ENCODE measurements around the gene KANK4. TPM values are rescaled to one million over a fixed set of nuclear protein-coding genes. Genes with fewer than 3 reads are reported as not detected.

Gene KANK4
- polyA plus RNA-seq, 2 of the 4 experiments (the other 2 are of a cell fraction), result 0.66 to 0.81 TPM

DNA sequence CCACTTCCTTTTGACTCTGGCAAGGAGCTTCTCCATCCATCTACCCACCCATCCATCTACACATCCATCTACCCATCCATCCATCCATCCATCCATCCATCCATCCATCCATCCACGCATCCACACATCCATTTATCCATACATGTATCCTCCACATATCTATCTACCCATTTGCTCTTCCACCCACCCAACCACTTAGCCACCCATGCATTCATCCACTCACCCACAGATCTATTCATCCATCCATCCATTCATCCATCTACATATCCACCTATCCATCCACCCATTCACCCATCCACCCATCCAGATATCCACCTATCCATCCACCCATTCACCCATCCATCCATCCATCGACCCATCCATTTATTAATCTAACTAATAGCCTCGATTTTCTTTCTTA is 23.0 kb upstream of the KANK4 start:
- no peak overlapping the region for H3K4me3 ChIP-seq
- POLR2A ChIA-PET, result no interaction called here
- no peaks in the 10 kb centered on the region for H3K4me1 ChIP-seq
- no peak for TF ChIP-seq HOXB13 (CRISPR knock-in tag; IDR thresholded peaks at IDR 0.05; ENCODE audit: low read depth)
- no peak for TF ChIP-seq SREBF2 (IDR thresholded peaks at IDR 0.05)
- TF ChIP-seq HDAC2 (IDR thresholded peaks at IDR 0.05), result no peak
- TF ChIP-seq PHF8 (IDR thresholded peaks at IDR 0.05; ENCODE audit: borderline replicate concordance, low read depth), result no peak
- no peak for TF ChIP-seq EHMT2 (IDR thresholded peaks at IDR 0.05; ENCODE audit: low read depth)
- TF ChIP-seq ZC3H11A (IDR thresholded peaks at IDR 0.05), result no peak
- TF ChIP-seq, protein P1, sequence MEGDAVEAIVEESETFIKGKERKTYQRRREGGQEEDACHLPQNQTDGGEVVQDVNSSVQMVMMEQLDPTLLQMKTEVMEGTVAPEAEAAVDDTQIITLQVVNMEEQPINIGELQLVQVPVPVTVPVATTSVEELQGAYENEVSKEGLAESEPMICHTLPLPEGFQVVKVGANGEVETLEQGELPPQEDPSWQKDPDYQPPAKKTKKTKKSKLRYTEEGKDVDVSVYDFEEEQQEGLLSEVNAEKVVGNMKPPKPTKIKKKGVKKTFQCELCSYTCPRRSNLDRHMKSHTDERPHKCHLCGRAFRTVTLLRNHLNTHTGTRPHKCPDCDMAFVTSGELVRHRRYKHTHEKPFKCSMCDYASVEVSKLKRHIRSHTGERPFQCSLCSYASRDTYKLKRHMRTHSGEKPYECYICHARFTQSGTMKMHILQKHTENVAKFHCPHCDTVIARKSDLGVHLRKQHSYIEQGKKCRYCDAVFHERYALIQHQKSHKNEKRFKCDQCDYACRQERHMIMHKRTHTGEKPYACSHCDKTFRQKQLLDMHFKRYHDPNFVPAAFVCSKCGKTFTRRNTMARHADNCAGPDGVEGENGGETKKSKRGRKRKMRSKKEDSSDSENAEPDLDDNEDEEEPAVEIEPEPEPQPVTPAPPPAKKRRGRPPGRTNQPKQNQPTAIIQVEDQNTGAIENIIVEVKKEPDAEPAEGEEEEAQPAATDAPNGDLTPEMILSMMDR (IDR thresholded peaks at IDR 0.05), result no peak
- no peak for TF ChIP-seq FOSB (CRISPR knock-in tag; IDR thresholded peaks at IDR 0.05)
- no peak for TF ChIP-seq HOXA7 (CRISPR knock-in tag; IDR thresholded peaks at IDR 0.05)
- TF ChIP-seq, protein P2, sequence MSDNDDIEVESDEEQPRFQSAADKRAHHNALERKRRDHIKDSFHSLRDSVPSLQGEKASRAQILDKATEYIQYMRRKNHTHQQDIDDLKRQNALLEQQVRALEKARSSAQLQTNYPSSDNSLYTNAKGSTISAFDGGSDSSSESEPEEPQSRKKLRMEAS (IDR thresholded peaks at IDR 0.05), result no peak
- no peak for TF ChIP-seq MYC (IDR thresholded peaks at IDR 0.05; ENCODE audit: borderline replicate concordance, low read length)
- no peak for TF ChIP-seq CBX2 (IDR thresholded peaks at IDR 0.05; ENCODE audit: borderline replicate concordance, low read depth)
- no peak for TF ChIP-seq RAD21 (conservative IDR thresholded peaks at IDR 0.05 in 1 of 2, IDR thresholded peaks at IDR 0.05 in 1 of 2)
- ATAC-seq (no peak), DNase-seq (ENCODE audit: low read depth in 1 of 2, low spot score in 1 of 2) (no peak), FAIRE-seq (no peak)
- H3K27ac ChIP-seq, result no peak overlapping the region
- WGBS (ENCODE audit: missing lambda C conversion rate), result 28% methylated on average over 3 of the region's 3 CpGs
- no peaks in the 10 kb centered on the region for H3K9me3 ChIP-seq
- CTCF ChIA-PET, result no interaction called here
- H3K4me2 ChIP-seq, result no peak overlapping the region

DNA sequence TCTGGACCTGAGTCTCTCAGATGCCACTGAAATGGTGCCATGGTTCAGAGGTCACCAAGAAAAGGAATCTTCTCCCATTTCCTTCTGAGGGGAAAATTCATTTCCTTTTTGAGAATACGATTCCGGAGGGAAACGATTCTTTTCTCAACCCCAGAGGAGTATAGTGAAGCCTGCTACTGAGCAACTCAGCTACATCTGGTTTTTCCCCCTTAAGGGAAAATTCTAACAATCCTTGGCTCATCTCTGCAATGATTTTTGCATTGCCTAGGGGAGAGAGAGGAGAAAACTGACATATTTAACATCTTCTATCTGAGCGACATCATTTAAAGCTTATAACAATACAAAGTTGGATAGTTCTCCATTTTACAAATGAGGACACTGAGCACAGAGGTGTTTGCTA is 22.4 kb upstream of the KANK4 start:
- POLR2A ChIA-PET, result no interaction called here
- no peaks in the 10 kb centered on the region for H3K9me3 ChIP-seq
- H3K4me1 ChIP-seq, result no peaks in the 10 kb centered on the region
- no peak overlapping the region for H3K4me2 ChIP-seq
- DNase-seq (ENCODE audit: low read depth in 1 of 2, low spot score in 1 of 2), result no peak
- WGBS (ENCODE audit: missing lambda C conversion rate), result 61% methylated on average over 4 of the region's 4 CpGs
- TF ChIP-seq TFCP2L1 (CRISPR knock-in tag; IDR thresholded peaks at IDR 0.05), result no peak
- no peak for ATAC-seq
- CTCF ChIA-PET, result no interaction called here
- no peak overlapping the region for H3K27ac ChIP-seq
- no peak overlapping the region for H3K4me3 ChIP-seq
- no peak for FAIRE-seq

DNA sequence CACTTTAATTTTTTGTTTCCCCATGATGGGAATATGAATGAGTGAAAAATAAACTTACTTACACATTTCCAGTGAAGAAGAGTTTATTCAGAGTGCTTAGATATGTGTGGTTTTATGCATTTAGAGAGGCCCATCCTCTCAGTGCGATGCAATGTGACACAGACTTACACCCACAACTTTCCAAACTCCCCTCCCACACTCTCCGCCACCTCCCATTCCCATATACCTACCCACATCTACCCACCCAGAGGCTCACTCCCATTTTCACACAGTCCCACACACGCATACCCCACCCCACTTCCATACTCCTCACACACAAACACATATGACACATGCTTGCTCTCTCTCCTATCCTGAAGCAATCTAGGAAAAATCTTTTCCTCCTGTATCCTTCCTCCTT is 21.9 kb upstream of the KANK4 start:
- Histone ChIP-seq H3K9me3 (no peaks in the 10 kb centered on the region), H3K4me2 (no peak overlapping the region), H3K4me1 (no peaks in the 10 kb centered on the region), H3K27ac (no peak overlapping the region), H3K4me3 (no peak overlapping the region)
- ChIA-PET POLR2A (no interaction called here), CTCF (no interaction called here)
- ATAC-seq (no peak), DNase-seq (ENCODE audit: low read depth in 1 of 2, low spot score in 1 of 2) (no peak), FAIRE-seq (no peak)
- WGBS (ENCODE audit: missing lambda C conversion rate), result 72% methylated on average over 3 of the region's 3 CpGs
- TF ChIP-seq MYC (IDR thresholded peaks at IDR 0.05; ENCODE audit: borderline replicate concordance, low read length) (no peak), ESRRA (IDR thresholded peaks at IDR 0.05; ENCODE audit: borderline replicate concordance, low read length) (no peak), HOXA7 (CRISPR knock-in tag; IDR thresholded peaks at IDR 0.05) (no peak), SMC3 (IDR thresholded peaks at IDR 0.05) (no peak), RFX5 (IDR thresholded peaks at IDR 0.05) (no peak), FOXS1 (CRISPR knock-in tag; IDR thresholded peaks at IDR 0.05) (no peak), RARB (CRISPR knock-in tag; IDR thresholded peaks at IDR 0.05) (no peak), CHD2 (IDR thresholded peaks at IDR 0.05; ENCODE audit: low read length, partially characterized antibody) (no peak)
- TF ChIP-seq, protein P3, sequence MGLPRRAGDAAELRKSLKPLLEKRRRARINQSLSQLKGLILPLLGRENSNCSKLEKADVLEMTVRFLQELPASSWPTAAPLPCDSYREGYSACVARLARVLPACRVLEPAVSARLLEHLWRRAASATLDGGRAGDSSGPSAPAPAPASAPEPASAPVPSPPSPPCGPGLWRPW (IDR thresholded peaks at IDR 0.05), result no peak
- TF ChIP-seq, protein P4, sequence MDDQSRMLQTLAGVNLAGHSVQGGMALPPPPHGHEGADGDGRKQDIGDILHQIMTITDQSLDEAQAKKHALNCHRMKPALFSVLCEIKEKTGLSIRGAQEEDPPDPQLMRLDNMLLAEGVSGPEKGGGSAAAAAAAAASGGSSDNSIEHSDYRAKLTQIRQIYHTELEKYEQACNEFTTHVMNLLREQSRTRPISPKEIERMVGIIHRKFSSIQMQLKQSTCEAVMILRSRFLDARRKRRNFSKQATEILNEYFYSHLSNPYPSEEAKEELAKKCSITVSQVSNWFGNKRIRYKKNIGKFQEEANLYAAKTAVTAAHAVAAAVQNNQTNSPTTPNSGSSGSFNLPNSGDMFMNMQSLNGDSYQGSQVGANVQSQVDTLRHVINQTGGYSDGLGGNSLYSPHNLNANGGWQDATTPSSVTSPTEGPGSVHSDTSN (IDR thresholded peaks at IDR 0.05), result no peak

Measured in A549 (cell line).